ENCODE measurements around the gene AP1AR. TPM values are rescaled to one million over a fixed set of nuclear protein-coding genes. Genes with fewer than 3 reads are reported as not detected.
"Not testable (repeated sequence)": the region's sequence is repeated elsewhere in the genome, so short reads cannot be mapped to it uniquely, and the experiment has no call there.

AP1AR gene, protein sequence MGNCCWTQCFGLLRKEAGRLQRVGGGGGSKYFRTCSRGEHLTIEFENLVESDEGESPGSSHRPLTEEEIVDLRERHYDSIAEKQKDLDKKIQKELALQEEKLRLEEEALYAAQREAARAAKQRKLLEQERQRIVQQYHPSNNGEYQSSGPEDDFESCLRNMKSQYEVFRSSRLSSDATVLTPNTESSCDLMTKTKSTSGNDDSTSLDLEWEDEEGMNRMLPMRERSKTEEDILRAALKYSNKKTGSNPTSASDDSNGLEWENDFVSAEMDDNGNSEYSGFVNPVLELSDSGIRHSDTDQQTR
- total RNA-seq (2014; rRNA removed; shearing (Covaris generic)), result 25.0 and 34.6 TPM in 2 replicates

DNA sequence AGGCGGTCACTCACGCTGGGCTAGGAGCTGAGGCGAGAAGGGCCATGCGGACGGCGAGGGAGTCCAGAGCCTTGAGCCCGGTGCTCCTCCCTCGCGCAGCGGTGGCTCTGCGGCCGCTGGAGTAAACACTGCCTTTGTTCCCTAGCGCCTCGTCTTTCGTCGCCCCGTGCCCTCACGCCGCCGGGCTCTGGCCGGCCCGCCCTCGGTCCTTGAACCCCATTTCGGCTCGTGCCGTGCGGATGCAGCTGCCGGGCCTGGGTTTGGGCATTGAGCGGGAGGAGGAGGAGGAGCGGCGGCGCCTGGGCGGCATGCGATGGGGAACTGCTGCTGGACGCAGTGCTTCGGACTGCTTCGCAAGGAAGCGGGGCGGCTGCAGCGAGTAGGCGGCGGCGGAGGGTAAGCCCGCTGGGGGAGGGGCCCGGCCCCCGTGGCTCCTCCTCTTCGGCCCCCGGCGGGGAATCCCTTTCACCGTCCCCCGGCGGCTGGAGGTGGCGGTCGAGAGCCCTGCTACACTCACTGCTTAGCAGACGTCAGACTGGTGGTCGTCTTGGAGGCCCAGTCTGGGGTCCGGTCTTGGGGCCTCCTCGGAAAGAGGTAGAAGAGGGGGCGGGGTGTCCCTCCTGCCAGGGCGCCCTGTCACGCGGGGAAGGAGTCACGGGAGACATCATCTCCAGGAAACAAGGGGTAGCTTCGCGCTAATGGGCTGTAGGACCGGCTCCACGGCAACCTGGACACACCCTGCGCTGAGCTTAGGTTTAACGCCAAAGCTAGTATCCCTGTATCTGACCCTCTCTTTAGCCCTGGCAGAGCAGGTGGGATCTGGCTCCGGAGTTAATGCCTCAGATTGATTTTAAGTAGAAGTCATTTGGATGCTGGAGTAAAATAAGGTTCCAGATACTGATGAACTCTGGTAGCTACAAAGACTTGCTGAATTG is at the start of gene AP1AR:
TSS of gene AP1AR (plus strand) at position 9 of the 935 bp plus-strand sequence. CDS start at position 314, 305 bp downstream.
- in situ Hi-C loops (cut with HindIII; ENCODE audit: low sequenced_read_pairs), result no loop called here

DNA sequence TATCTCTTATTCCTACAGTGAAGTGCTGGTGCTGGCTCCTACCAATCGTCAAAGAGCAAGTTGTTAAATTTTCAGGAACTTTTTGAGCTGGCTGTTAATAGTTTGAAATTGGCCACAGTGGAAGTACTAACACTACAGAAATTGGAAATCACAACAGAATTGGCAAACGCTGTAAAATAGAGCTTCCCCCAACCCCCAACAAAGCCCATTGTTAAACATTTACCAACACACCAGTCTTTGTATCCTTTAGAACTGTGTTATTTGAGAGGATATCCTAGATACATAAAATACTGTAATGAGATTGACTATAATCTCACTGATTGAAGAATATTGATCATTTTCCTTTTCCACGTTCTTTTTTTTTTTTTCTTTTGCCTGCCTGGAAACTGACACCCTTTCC is 49.0 kb upstream of the AP1AR start:
- in situ Hi-C loops (cut with HindIII; ENCODE audit: low sequenced_read_pairs), result no loop called here
- DNase-seq (ENCODE audit: low spot score), result no peak

More for the DNA sequence above, at the start of gene AP1AR:
- peak; percentile 74 for DNase-seq (ENCODE audit: low spot score)

DNA sequence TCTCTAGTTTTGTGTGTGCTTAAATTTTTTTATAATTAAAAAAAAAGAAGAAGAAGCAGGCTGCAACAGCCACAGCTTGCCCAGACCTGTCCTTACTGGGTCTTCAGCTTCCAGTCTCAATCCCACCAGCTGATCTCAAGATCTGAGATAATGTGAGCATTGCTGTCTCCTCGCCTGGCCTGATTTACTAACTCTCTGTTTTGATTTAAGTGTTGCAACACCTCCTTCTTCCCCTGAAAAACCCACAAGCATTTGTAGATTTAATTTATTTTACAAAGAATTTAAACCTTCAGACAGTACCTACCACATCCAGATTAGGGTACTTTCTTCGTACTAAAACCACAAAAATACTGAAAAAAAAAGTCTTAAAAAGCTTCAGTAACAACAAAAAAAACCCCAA is 48.3 kb upstream of the AP1AR start:
- DNase-seq (ENCODE audit: low spot score), result no peak
- in situ Hi-C loops (cut with HindIII; ENCODE audit: low sequenced_read_pairs), result no loop called here

DNA sequence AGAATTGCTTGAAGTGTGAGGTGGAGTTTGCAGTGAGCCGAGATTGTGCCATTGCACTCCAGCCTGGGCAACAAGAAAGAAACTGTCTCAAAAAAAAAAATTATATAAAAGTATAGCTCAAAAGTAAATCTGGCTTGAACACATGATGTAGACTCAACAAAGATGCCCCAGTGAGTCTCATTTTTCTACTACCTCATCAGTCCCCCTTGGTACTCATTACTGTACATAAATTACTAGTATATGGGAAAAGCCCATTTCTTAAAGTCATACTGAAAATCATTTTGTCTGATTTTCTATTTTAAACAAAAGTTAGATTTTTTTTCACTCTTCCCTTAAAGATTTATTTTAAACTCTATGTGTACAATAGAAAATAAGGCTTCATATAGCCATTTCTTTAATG is 47.1 kb upstream of the AP1AR start:
- in situ Hi-C loops (cut with HindIII; ENCODE audit: low sequenced_read_pairs), result no loop called here
- DNase-seq (ENCODE audit: low spot score), result no peak

DNA sequence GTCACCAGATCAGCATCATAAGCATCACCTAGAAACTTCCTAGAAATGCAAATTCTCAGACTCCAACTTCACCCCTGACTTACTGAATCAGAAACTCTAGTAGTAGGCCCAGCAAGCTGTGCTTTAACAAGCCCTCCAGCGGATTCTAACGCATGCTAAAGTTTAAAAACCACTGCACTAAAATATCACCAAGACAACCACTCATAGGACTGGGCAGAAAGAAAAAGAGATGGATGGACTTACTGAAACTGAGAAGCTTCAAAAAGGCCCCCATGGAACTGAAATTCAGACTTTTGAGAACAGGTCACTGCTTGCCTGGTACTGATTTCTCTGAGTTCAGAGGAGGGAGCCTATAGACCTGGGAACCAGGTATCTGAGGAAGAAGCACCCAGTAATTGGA is 46.3 kb upstream of the AP1AR start:
- DNase-seq (ENCODE audit: low spot score), result no peak
- in situ Hi-C loops (cut with HindIII; ENCODE audit: low sequenced_read_pairs), result no loop called here

DNA sequence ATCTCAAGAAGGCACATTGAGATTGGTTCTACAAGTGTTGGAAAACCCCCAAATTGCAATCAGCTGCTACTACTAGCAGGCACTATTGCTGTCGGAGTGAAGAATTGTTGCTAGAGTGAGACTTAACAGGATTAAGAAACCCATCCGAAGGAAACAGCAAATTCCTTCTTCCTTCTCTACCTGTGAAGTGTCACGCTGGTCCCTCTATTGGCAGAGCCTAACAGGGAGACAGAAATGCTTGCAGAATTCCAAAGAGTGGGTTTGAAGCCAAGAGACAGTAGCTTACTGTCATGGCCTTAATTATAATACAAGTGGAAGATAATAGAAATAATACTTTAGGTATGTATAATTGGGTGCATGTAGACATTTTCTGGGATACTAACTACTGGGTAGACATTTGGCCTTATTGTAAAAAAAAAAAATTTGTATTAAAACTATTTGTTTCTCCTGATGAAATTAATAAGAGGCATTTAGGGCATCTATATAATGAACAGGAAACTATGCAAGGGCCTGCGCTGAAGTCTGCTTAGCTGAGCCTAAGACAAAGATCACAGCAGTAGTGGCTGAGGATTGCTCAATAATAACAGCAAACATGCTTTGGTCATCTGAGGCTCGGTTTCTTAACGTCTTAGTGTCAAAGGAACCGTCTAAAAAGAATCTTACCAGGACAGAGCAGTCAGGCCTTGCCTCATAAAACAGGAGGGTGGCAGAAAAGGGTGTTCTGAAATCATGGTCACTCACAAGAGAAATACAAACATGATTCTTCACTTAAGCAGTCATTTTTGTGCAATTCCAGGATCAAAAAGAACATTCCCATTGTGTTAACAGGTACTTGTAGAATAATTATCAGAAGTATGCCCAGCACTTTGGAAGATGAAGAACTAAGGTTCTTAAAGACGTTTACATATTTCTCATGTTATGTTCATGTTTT is 45.6 kb upstream of the AP1AR start:
- in situ Hi-C loops (cut with HindIII; ENCODE audit: low sequenced_read_pairs), result no loop called here
- DNase-seq (ENCODE audit: low spot score), result no peak

DNA sequence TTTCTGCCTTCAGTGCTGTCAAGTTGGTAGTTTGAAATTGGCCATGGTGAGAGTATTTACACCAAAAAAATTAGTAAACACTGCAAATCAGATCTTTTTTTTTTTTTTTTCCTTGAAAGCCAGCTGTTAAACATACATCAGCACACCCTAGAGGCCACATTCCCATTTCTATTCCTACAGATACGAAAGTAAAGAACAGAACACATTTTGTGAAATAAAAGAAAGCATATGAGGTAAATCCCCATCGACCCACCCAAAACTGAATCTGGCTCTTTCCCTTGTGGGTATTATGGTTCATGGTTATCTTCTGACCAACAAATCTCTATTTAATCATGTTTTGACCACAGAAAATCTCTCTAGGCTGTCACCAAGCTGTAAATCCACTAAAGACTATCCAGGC is 41.8 kb upstream of the AP1AR start:
- in situ Hi-C loops (cut with HindIII; ENCODE audit: low sequenced_read_pairs), result no loop called here
- no peak for DNase-seq (ENCODE audit: low spot score)

DNA sequence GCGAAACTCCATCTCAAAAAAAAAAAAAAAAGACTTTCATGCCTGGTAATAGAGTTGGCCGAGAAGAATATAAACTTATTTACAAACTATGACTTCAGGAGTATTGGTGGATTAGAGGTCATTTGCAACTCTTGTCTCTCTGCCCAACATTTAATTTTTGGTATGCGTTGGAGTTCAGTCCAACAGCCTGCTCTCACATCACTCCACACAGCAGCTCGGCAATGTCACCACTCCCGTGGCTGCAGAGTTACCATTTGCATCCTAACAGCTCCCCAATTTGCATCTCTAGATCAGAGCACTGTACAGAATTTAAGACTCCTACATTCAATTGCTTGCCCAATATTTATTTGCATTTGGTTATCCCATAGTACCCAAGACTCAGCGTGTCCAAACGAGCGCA is 40.9 kb upstream of the AP1AR start:
- DNase-seq (ENCODE audit: low spot score), result no peak
- in situ Hi-C loops (cut with HindIII; ENCODE audit: low sequenced_read_pairs), result no loop called here

DNA sequence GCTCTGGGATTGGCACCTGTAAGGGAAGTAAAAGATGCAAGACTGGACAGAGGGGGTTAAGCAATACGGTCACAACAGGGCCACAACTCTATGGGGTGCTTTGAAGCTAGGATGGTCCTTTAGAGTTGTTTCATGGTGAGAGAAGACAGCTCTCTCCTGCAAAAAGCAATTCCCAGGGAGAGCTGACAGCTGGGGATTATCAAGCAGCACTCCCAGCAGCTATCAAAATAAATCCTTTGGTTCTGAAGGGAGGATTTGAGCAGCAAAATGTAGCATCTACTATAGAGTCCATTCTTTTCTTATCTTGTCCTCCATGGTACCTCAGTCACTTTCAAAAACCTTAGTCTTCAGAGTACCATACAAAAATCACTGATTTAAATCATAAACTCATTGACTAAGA is 35.1 kb upstream of the AP1AR start:
- in situ Hi-C loops (cut with HindIII; ENCODE audit: low sequenced_read_pairs), result no loop called here
- DNase-seq (ENCODE audit: low spot score), result no peak

DNA sequence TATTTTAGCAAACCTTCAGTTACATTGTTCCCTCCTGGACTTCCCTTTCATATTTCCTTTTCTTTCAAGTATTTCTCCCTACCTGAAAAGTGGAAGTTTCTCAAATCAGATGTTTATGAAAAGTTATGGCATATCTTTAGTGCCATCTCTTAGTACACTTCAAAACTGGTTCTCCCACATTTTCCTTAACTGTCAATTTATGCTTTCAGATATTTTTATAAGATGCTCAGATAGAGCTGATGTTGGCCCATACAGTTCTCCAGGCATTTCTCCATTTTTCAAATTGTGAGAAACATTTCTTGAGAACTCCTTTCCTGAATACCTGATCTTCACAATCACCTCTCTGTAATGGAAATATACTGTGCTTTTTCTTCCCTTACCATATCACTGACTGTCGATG is 32.5 kb upstream of the AP1AR start:
- in situ Hi-C loops (cut with HindIII; ENCODE audit: low sequenced_read_pairs), result no loop called here
- no peak for DNase-seq (ENCODE audit: low spot score)

DNA sequence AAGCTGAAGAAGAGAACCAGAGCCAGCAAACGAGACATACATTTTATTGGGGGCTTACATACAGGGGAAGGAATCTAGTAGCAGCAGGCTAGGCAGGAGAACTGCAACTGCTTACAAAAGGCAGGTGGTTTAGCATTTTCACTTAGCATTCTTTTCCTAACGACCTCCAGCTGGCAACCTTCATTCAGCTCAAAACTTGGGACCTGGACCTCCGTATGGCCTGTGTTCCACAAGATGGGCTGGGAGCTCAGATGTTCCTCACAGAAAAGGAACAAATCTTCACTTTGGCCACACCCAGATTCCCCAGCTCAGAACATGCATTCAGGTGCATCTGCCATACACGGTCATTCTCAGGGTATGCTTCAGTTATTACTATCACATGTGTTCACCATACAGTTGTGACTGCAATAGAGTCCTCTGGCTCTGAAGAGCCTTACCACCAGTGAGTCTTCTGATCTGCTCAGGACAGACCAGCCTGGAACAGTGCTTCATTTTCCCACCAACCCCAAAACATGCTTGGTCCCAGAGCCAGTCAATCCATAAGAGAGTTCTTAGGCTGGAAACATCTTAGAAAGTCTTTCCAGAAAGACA is 29.6 kb upstream of the AP1AR start:
- in situ Hi-C loops (cut with HindIII; ENCODE audit: low sequenced_read_pairs), result no loop called here
- DNase-seq (ENCODE audit: low spot score), result no peak

DNA sequence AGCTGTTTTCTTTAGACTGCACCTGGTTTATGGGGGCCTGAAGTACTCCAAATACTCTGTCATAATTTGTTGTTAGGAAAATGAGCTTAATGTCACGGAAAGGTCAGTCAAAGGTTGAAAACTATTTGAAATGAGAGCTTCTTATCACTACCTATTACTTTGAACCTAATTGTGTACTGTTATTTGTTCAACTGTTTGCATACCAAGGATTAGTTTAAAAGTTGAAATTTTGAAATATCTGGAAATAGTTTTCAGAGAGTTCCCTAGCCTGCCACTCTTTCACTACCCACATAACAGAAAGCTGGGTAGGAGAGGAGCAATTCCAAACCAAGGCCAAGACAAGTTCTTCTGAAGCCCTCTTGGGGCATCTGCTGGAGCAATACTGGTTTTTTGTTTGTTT is 28.0 kb upstream of the AP1AR start:
- no peak for DNase-seq (ENCODE audit: low spot score)
- in situ Hi-C loops (cut with HindIII; ENCODE audit: low sequenced_read_pairs), result no loop called here

DNA sequence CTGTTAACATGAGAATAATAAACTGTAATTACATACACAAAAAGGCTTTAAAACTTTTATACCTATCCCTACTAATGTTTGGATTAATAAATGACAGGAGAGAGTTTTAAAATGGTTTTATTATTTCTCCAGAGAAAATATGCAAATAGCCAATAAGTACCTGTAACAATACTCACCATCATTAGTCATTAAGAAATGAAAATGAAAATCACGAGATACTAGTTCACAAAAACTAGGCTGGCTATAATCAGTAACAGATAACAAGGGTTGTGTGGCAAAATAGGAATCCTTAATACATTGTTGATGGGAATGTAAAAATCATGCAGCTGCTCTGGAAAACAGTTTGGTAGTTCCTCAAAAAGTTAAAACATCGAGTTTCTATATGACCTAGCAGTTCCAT is 25.2 kb upstream of the AP1AR start:
- in situ Hi-C loops (cut with HindIII; ENCODE audit: low sequenced_read_pairs), result no loop called here
- no peak for DNase-seq (ENCODE audit: low spot score)

DNA sequence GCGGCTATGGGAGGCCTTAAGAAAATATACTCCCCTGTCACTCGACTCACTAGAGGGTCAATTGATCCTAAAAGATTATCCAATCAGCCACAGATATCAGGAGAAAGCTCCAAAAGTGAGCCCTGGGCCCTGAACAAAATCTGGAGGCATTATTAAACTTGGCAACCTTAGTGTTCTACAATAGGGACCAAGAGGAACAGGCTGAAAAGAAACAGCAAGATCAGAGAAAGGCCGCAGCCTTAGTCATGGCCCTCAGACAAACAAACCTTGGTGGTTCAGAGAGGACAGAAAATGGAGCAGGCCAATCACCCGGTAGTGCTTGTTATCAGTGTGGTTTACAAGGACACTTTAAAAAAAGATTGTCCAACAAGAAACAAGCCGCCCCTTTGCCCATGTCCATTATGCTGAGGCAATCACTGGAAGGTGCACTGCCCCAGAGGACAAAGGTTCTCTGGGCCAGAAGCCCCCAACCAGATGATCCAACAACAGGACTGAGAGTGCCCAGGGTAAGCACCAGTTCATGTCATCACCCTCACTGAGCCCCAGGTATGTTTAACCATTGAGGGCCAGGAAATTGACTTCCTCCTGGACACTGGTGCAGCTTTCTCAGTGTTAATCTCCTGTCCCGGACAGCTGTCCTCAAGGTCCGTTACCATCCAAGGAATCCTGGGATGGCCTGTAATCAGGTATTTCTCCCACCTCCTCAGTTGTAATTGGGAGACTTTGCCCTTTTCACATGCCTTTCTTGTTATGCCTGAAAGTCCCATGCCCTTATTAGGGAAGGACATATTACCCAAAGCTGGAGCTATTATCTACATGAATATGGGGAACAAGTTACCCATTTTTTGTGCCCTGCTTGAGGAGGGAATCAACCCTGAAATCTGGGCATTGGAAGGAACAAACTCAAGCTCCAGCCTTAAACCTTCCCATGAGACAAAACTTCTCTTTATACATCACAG is 23.2 kb upstream of the AP1AR start:
- in situ Hi-C loops (cut with HindIII; ENCODE audit: low sequenced_read_pairs); DNase-seq (ENCODE audit: low spot score): not testable (repeated sequence)

DNA sequence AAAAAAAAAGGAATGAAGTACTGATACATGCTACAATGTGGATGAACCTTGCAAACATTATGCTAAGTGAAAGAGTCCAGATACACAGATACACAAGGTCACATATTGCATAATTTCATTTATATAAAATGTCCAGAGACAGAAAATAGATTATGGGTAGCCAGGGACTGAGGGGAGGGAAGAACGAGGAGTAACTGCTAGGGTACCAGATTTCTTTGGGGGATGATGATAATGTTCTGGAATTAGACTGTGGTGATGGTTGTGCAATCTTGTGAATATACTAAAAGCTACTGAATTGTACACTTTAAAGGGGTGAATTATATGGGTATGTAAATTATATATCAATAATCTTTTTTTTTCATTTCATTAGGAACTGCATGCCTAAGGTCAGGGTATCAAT is 20.8 kb upstream of the AP1AR start:
- DNase-seq (ENCODE audit: low spot score), result no peak
- in situ Hi-C loops (cut with HindIII; ENCODE audit: low sequenced_read_pairs), result no loop called here

DNA sequence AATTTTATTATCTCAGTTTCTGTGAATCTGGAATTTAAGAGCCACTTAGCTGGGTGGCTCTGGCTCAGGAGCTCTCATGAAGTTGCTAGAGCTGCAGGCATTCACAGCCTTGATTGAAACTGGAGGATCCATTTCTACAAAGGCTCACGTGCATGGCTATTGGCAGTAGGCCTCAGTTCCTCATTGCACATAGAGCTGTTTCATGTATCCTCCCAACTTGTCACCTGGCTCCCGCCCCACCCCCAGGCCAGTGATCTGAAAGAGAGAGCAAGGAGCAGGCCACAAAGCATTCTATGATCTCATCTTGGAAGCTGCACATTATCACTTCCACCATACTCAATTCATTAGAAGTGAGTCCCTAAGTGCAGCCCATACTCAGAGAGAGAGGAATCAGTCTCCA is 18.5 kb upstream of the AP1AR start:
- DNase-seq (ENCODE audit: low spot score), result no peak
- in situ Hi-C loops (cut with HindIII; ENCODE audit: low sequenced_read_pairs), result no loop called here

DNA sequence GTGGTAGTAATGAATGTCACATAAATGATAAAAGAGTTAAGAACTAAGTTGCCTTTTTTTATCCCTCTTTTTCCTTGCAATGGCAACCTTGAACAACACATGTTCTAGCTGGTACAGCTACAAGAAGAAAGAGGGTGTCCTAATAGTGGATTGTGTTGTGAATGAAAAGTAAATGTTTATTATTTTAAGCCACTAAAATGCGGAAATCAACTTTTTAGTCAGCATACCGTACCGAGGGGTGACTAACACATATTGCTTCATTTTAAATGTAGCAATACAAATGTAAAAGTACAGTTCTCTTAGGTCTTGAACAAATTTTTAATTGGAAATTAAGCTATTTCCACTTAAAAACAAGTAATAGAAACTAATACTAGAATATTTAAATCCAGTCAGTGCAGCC is 17.7 kb upstream of the AP1AR start:
- DNase-seq (ENCODE audit: low spot score), result no peak
- in situ Hi-C loops (cut with HindIII; ENCODE audit: low sequenced_read_pairs), result no loop called here
